Measurements from ENCODE around the gene FBF1.

The FBF1 gene

DNA sequence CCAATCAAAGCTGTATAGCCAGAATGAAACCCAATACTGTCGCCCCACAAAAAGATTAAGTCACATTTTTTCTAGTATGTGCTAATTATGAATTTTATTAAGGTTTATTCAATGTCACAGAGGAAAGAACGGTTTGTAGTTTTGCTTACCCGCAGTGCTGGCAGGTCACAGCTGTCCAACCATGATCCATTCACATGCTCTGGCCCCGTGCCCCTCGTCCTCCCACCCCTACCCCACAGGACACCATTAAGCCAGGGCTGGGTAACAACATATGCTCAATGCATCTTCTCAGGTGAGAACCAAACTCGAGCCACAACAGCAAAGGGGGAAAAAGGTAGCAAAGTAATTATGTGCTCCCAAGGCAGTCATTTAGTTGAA is 589 bp upstream of the FBF1 start:
- Histone ChIP-seq H3K36me3 (ENCODE audit: insufficient read depth) (no peaks in the 10 kb centered on the region), H4K20me1 (ENCODE audit: insufficient read depth) (no peaks in the 10 kb centered on the region), H3K4me2 (peak overlapping the region; percentile 72), H3K27me3 (ENCODE audit: insufficient read depth, low read depth) (no peaks in the 10 kb centered on the region), H3K4me3 (IDR thresholded peaks at IDR 0.05; ENCODE audit: insufficient read depth, low read depth, low read length) (no peak overlapping the region), H3K27ac (peak overlapping the region; percentile 20; the same call in 1 of the 2 replicates), H3K4me1 (ENCODE audit: low read depth, poor library complexity, severe bottlenecking) (peaks cover 12% of the 10 kb centered on the region), H3K79me2 (ENCODE audit: insufficient read depth, low read depth) (no peaks in the 10 kb centered on the region), H2AFZ (ENCODE audit: low read depth) (peak overlapping the region; percentile 92), H3K9ac (peak overlapping the region; percentile 78; the same call in 1 of the 2 replicates)
- TF ChIP-seq, protein P1, sequence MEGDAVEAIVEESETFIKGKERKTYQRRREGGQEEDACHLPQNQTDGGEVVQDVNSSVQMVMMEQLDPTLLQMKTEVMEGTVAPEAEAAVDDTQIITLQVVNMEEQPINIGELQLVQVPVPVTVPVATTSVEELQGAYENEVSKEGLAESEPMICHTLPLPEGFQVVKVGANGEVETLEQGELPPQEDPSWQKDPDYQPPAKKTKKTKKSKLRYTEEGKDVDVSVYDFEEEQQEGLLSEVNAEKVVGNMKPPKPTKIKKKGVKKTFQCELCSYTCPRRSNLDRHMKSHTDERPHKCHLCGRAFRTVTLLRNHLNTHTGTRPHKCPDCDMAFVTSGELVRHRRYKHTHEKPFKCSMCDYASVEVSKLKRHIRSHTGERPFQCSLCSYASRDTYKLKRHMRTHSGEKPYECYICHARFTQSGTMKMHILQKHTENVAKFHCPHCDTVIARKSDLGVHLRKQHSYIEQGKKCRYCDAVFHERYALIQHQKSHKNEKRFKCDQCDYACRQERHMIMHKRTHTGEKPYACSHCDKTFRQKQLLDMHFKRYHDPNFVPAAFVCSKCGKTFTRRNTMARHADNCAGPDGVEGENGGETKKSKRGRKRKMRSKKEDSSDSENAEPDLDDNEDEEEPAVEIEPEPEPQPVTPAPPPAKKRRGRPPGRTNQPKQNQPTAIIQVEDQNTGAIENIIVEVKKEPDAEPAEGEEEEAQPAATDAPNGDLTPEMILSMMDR (conservative IDR thresholded peaks at IDR 0.05; ENCODE audit: low read depth, low read length), result no peak

DNA sequence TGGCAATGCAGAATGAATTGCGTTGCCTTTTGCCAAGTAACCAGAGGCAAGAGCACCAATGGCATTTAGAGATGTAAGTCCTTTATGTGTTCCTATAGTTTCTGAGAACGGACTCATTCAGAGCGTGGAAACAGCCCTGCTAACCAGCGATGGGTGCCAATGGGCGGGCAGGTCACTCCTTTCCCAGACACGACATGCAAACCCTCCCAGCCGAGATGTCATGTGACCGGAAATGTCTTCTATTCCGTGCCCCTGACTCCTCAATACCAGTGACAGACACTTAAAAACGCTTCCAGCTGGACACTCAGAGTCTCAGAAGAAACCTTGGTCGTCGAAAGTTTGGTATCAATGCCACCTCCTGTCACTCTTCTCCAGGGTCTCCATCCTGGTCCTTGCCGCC is 3.2 kb downstream of the FBF1 start:
- H3K4me3 ChIP-seq (IDR thresholded peaks at IDR 0.05; ENCODE audit: insufficient read depth, low read depth, low read length), result no peak overlapping the region
- TF ChIP-seq, protein P1 (conservative IDR thresholded peaks at IDR 0.05; ENCODE audit: low read depth, low read length), result no peak
- peaks cover 12% of the 10 kb centered on the region for H3K4me1 ChIP-seq (ENCODE audit: low read depth, poor library complexity, severe bottlenecking)
- H3K9ac ChIP-seq, result no peak overlapping the region
- H3K27me3 ChIP-seq (ENCODE audit: insufficient read depth, low read depth), result no peaks in the 10 kb centered on the region
- no peak overlapping the region for H3K4me2 ChIP-seq
- H2AFZ ChIP-seq (ENCODE audit: low read depth), result no peak overlapping the region
- H3K79me2 ChIP-seq (ENCODE audit: insufficient read depth, low read depth), result no peaks in the 10 kb centered on the region
- H3K27ac ChIP-seq, result no peak overlapping the region
- H4K20me1 ChIP-seq (ENCODE audit: insufficient read depth), result no peaks in the 10 kb centered on the region
- no peaks in the 10 kb centered on the region for H3K36me3 ChIP-seq (ENCODE audit: insufficient read depth)

DNA sequence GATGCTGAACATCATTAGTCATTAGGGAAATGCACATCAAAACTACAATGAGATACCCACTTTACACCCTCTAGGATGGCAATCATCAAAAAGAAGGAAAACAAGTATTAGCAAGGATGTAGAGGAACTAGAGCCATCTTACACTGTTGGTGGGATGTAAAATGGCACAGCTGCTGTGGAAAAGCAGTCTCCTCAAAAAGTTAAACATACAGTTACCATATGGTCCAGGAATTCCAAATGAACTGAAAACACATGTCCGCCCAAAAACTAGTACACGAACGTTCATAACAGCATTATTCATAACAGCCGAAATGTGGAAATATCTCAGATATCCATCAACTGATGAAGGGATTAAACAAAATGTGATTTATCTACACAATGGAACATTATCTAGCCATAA is 7.0 kb downstream of the FBF1 start:
- Histone ChIP-seq H3K4me3 (IDR thresholded peaks at IDR 0.05; ENCODE audit: insufficient read depth, low read depth, low read length) (no peak overlapping the region), H2AFZ (ENCODE audit: low read depth) (no peak overlapping the region), H3K27ac (no peak overlapping the region), H3K36me3 (ENCODE audit: insufficient read depth) (no peaks in the 10 kb centered on the region), H3K4me1 (ENCODE audit: low read depth, poor library complexity, severe bottlenecking) (no peaks in the 10 kb centered on the region), H3K4me2 (no peak overlapping the region), H4K20me1 (ENCODE audit: insufficient read depth) (no peaks in the 10 kb centered on the region), H3K27me3 (ENCODE audit: insufficient read depth, low read depth) (no peaks in the 10 kb centered on the region), H3K9ac (no peak overlapping the region), H3K79me2 (ENCODE audit: insufficient read depth, low read depth) (no peaks in the 10 kb centered on the region)
- TF ChIP-seq, protein P1 (conservative IDR thresholded peaks at IDR 0.05; ENCODE audit: low read depth, low read length), result no peak

DNA sequence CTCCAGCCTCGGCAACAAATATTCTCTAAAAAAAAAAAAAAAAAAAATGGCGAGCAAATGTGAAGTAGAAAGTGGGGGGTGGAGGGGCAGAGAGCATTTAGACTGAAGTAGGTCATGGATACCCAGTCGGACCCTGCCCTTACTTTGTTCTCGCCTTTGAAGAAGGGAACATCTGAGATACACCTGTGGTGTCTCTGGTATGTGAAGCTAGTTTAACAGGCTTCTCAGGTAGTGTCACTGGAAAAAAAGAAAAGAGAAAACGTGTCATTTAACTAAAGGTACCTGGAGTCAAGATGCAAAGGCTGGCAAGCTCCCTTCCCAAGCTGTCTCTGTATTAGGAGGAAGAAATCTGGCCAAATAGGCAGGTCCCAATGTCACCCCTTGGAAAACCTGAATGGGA is 8.0 kb downstream of the FBF1 start:
- Histone ChIP-seq H3K79me2 (ENCODE audit: insufficient read depth, low read depth) (no peaks in the 10 kb centered on the region), H3K4me2 (no peak overlapping the region), H3K4me1 (ENCODE audit: low read depth, poor library complexity, severe bottlenecking) (no peaks in the 10 kb centered on the region), H3K27me3 (ENCODE audit: insufficient read depth, low read depth) (no peaks in the 10 kb centered on the region), H3K9ac (no peak overlapping the region), H3K27ac (no peak overlapping the region), H3K36me3 (ENCODE audit: insufficient read depth) (no peaks in the 10 kb centered on the region), H4K20me1 (ENCODE audit: insufficient read depth) (no peaks in the 10 kb centered on the region), H3K4me3 (IDR thresholded peaks at IDR 0.05; ENCODE audit: insufficient read depth, low read depth, low read length) (no peak overlapping the region), H2AFZ (ENCODE audit: low read depth) (no peak overlapping the region)
- TF ChIP-seq, protein P1 (conservative IDR thresholded peaks at IDR 0.05; ENCODE audit: low read depth, low read length), result no peak
